COR-L47 (cell line): Measurements from ENCODE around the gene PDGFC.
"Not testable (repeated sequence)": the region's sequence is repeated elsewhere in the genome, so short reads cannot be mapped to it uniquely, and the experiment has no call there.

Experiments
- DNase-seq: peaks from one replicate; lab custom pipeline; 2025; lab: John Stamatoyannopoulos, UW

PDGFC gene

GRCh38 chr4:156950948-156951347 is 20.7 kb downstream of the PDGFC start:
- DNase-seq = no peak

DNA sequence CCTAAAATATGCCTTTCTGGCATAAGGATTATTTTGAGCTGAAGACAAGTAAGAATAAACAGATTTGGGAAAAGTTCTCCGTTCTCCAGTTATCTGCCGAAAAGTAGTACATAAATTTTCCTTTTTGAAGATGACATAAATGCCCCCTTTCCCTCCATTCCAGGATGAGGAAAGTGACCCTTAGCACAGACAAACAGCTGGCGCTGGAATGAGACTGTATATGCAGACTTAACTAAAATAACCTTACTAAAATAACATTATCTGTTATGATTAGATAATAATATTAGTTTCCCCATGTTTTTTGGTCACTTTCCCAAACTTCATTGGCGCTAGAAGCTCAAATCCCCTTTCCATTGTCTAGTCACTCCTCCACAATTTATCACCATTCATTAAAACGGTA is 21.5 kb downstream of the PDGFC start:
- DNase-seq = no peak

DNA sequence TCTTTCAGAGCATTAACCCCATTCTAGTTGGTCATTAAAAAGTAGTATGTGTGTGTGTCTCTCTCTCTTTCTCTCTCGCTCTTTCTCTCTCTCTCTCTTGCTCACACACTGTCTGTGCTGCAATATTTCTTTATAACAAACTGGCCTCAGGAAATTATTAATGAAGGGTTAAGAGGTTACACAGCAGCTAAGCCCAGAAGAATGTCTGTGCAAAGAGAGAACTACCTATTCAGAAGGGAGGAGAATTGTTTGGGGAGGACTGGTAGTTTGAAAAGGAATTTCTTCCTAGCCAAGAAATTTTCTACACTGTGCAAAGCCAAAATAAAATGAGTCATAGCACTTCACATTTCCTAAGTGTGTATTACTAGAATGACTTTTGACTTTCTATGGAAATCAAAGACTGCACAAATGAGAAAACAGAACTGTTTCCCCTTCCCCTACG is 22.2 kb downstream of the PDGFC start:
- DNase-seq = no peak

DNA sequence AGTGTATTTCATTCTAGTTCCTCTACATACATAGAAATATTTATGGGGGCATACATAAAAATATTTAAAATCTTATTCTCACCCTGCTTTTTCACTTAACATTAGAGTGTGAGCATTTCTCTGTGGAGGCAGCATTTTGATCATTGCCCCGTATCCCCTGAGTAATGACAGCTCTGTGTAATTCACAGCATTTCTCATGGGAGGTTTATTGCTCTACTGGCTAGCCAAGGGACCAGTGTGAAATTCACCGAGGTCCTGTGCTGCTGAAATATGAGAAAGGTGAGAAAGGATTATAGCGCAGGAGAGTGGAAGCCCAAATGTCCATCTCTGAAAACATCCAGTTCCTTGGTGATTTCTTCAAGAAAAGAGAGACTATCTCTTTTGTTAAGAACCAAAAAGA is 22.9 kb downstream of the PDGFC start:
- DNase-seq = no peak

DNA sequence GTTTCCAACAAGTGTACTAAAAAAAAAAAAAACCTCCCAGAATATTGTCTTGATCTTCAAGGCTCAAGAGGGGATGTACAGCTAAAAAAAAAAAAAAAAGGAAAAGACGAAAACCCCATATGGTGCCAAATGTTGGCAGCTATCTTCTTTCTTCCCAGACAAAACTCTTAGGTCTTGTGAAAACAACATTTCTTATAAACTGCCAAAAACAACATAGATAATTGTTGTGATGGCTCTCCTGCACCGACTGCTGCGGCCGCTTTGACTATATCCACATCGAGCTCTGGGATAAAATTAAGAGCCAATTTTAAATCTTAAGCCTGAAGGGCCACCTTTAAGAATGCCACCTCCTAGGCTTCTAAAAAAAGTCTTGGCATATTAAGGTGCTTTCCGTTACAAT is 23.5 kb downstream of the PDGFC start:
- DNase-seq = no peak

DNA sequence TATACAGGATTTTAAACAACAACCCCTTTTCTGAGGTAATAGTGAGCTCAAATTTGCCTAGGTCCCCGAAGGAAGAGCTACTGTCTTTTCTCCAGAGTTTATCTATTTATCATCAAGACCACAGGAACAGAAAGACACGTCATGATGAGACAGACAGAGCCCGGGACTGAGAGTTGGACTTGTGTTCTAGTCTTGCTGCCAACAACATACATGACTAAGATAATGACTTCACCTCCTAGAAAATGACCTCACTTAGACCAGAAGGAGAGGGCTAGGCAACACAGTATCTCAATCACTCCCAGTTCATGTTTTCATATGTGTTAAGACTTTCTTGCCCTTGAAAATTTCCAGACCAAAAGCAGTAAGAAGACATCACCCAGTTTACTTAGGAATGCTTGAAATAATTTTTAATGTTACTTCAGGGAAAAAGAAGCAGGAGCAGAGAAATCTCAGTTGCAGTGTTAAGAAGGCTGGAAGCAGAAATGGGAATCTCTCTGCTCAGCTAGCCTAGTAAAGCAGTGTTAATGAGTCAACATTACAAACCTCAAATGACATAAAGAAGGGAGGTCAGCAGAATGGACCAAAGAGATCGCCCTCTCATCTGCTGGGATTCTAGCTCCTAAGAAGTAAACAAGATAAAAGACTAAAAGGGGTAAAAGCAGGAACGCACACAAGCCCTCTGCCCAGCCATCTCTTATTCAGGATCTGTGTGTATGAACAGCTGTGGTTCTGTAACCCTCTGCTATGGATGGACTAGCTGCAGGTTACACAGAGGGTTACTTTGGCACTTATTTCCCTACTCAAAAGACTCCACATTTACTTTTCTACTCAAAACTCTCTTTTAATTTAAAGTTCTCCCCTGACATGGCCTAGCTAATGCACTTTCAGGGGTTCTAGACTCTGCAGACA is 24.8 kb downstream of the PDGFC start:
- DNase-seq = no peak

- DNase-seq = no peak
These were observed 26.1 kb downstream of the PDGFC start for GRCh38 chr4:156945532-156945931.

- DNase-seq = no peak
These were observed 28.6 kb downstream of the PDGFC start for GRCh38 chr4:156942991-156943390.

GRCh38 chr4:156941940-156942548 is 29.6 kb downstream of the PDGFC start:
- peak; percentile 75 for DNase-seq

- DNase-seq = no peak
These were observed 31.8 kb downstream of the PDGFC start for GRCh38 chr4:156939801-156940200.

DNA sequence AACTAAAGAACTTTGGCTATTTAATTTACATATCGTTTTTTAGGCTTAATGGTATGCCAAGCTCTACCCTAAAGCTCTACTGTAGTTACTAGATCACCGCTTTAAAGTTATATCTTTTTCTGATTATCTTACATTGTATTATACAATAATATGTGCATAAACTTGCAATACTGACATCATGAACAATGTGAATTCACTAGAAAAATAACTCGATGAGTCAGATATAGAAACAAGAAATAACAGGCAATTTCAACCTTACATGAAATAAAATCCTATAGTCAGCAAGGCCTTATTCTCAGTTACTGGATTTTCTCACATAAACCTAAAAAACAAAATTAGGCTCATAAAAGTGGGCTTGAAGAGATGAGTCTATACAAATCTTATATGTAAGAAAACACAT is 32.5 kb downstream of the PDGFC start:
- DNase-seq = no peak

- DNase-seq = no peak
These were observed 37.4 kb downstream of the PDGFC start for GRCh38 chr4:156934259-156934635.

- DNase-seq = no peak
These were observed 37.9 kb downstream of the PDGFC start for GRCh38 chr4:156933633-156934258.

DNA sequence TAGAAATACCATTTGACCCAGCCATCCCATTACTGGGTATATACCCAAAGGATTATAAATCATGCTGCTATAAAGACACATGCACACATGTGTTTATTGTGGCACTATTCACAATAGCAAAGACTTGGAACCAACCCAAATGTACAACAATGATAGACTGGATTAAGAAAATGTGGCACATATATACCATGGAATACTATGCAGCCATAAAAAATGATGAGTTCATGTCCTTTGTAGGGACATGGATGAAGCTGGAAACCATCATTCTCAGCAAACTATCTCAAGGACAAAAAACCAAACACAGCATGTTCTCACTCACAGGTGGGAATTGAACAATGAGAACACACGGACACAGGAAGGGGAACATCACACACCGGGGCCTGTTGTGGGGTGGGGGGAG is 39.2 kb downstream of the PDGFC start:
- DNase-seq = not testable (repeated sequence)

DNA sequence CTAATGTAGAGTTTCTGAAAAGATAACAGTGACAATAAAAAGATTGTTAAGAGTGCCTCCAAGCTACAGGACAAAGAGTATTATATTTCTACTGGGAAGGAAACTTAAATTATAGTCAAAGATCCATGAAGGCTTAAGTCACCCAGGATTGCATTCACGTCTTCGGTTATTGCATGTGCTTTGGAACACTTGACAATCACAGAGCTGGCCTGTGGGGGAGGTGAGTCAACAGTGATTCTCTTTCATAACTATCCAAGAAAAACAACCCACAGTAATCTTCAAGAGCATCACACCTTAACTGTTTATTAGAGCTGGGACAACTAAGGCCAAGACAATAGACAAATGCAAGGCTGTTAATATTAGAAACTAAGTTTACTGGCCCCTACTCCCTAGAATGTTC is 40.3 kb downstream of the PDGFC start:
- no peak for DNase-seq

- no peak for DNase-seq
These were observed 42.1 kb downstream of the PDGFC start for GRCh38 chr4:156929386-156930105.

GRCh38 chr4:156924774-156925315 is 46.8 kb downstream of the PDGFC start:
- no peak for DNase-seq

DNA sequence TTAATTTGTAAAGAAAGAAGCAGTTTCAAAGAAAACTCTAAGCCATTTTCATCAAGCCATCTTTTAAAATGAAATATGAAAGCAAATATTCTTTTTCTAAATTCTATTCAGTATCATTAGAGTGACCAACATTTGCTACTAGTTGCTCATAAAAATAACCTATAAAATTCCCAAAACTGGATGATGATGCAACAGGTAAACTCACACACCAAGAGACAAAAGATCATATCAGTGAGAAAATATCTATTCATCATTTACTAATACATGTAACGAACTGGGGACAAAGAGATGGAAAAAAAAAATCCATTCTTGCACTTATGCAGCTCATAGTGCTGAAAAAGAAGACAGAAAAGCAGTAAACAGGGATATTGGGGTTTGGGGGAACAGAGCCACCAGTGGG is 48.1 kb downstream of the PDGFC start:
- no peak for DNase-seq

- no peak for DNase-seq
These were observed 56.4 kb downstream of the PDGFC start for GRCh38 chr4:156915221-156915620.

DNA sequence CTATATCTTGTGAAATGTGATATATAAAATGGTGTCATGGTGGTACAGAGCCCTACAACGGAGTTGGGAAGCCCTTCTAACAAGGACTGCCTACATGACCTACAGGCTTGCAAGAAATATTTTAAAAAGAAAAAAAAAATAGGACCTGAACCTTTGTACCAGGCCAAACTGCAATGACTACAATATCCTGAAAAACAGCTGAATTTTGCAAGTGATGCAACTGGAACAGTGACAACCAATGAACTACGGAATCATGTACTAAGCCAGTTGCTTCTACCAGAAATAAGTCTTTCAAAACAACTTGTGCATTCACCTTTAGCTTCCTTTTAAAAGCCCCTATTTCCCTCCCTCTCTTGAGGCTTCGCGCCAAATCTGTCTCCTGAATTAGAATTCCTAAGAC is 58.4 kb downstream of the PDGFC start:
- DNase-seq = no peak

- no peak for DNase-seq
These were observed 62.6 kb downstream of the PDGFC start for GRCh38 chr4:156909010-156909409.

- peak; percentile 62 for DNase-seq
These were observed 65.3 kb downstream of the PDGFC start for GRCh38 chr4:156906325-156906724.
